GM21825 (cell line): ENCODE measurements around the gene SNRNP200.
"Not testable (repeated sequence)": the region's sequence is repeated elsewhere in the genome, so short reads cannot be mapped to it uniquely, and the experiment has no call there.

Source experiments
- ATAC-seq: cut with Tn5 transposase; IDR thresholded peaks from one replicate; pipeline ENCODE4 v1.9.1; 2021; ENCODE audit warnings: mild to moderate bottlenecking, moderate library complexity; ENCODE audit not compliant: unreplicated experiment

The SNRNP200 gene

GRCh38 chr2:96325884-96326255 lies 20.5 kb upstream of the SNRNP200 start:
- ATAC-seq = no peak

- no peak for ATAC-seq
These were observed 19.9 kb upstream of the SNRNP200 start, which contains the start of gene ITPRIPL1 for GRCh38 chr2:96325041-96325883. Gene ITPRIPL1 (plus strand): TSS chr2:96325317. CDS start chr2:96325840, 523 bp downstream.

GRCh38 chr2:96324721-96325040 lies 19.3 kb upstream of the SNRNP200 start:
- ATAC-seq = no peak

GRCh38 chr2:96323849-96324248 lies 18.5 kb upstream of the SNRNP200 start:
- ATAC-seq = no peak

- peak; percentile 22 for ATAC-seq
These were observed 15.6 kb upstream of the SNRNP200 start for GRCh38 chr2:96320728-96321622.

GRCh38 chr2:96320326-96320725 lies 15.0 kb upstream of the SNRNP200 start:
- ATAC-seq = no peak

GRCh38 chr2:96319396-96319795 lies 14.1 kb upstream of the SNRNP200 start:
- no peak for ATAC-seq

- ATAC-seq = no peak
These were observed 13.4 kb upstream of the SNRNP200 start for GRCh38 chr2:96318723-96319122.

- no peak for ATAC-seq
These were observed 12.2 kb upstream of the SNRNP200 start for GRCh38 chr2:96317584-96317997.

- no peak for ATAC-seq
These were observed 11.7 kb upstream of the SNRNP200 start for GRCh38 chr2:96316999-96317398.

- ATAC-seq = no peak
These were observed 10.2 kb upstream of the SNRNP200 start for GRCh38 chr2:96315400-96316071.

- no peak for ATAC-seq
These were observed 9.7 kb upstream of the SNRNP200 start for GRCh38 chr2:96315005-96315399.

GRCh38 chr2:96308248-96308647 lies 2.9 kb upstream of the SNRNP200 start:
- no peak for ATAC-seq

GRCh38 chr2:96306370-96306769 lies 1.0 kb upstream of the SNRNP200 start:
- ATAC-seq = no peak

GRCh38 chr2:96305979-96306308 lies 598 bp upstream of the SNRNP200 start:
- no peak for ATAC-seq

- ATAC-seq = no peak
These were observed 740 bp downstream of the SNRNP200 start for GRCh38 chr2:96304606-96305005.

GRCh38 chr2:96301865-96302264 lies 3.5 kb downstream of the SNRNP200 start:
- no peak for ATAC-seq

GRCh38 chr2:96296925-96297324 lies 8.4 kb downstream of the SNRNP200 start:
- no peak for ATAC-seq

GRCh38 chr2:96294271-96294670 lies 11.1 kb downstream of the SNRNP200 start:
- ATAC-seq = not testable (repeated sequence)

- no peak for ATAC-seq
These were observed 13.6 kb downstream of the SNRNP200 start for GRCh38 chr2:96291751-96292150.

- no peak for ATAC-seq
These were observed 18.0 kb downstream of the SNRNP200 start for GRCh38 chr2:96287273-96287856.
